GM12878 (cell line): ENCODE data around the gene PXMP2. TPM values are rescaled to one million over a fixed set of nuclear protein-coding genes. Genes with fewer than 3 reads are reported as not detected.

Experiments
- ATAC-seq: fragments of 200-7000 bp; cut with Tn5 transposase; 3 replicates; pipeline ENCODE4 v1.9.1; 2020; ENCODE audit warnings: mild to moderate bottlenecking, moderate library complexity
- BruUV-seq: library from RNA; stranded (reverse); fragments of 400-500 nt; replicated peaks from 2 replicates; lab custom pipeline; 2021; lab: Mats Ljungman, UMichigan
- CTCF ChIA-PET: fragments of 300-600 bp; sonication (Branson Sonifier 250); formaldehyde crosslinking; extraction: SDS; loops from one replicate; lab custom pipeline; 2021; ENCODE audit warnings: inconsistent platforms; lab: Yijun Ruan, JAX
- POLR2A ChIA-PET: fragments of 350-600 bp; formaldehyde crosslinking; extraction: SDS; loops from one replicate; lab custom pipeline; 2021; ENCODE audit warnings: inconsistent platforms; lab: Charles Lee
- RAD21 ChIA-PET: fragments of 300-600 bp; sonication (Branson Sonifier 250); formaldehyde crosslinking; loops from one replicate; lab custom pipeline; 2023; ENCODE audit warnings: antibody characterized with exemption; ENCODE audit not compliant: unreplicated experiment; lab: Charles Lee
- SMC1A ChIA-PET: fragments of 300-600 bp; sonication (Branson Sonifier 250); formaldehyde crosslinking; loops from one replicate; lab custom pipeline; 2023; ENCODE audit not compliant: unreplicated experiment, uncharacterized antibody; lab: Charles Lee
- DNase-seq: peaks from one replicate; pipeline ENCODE4 v3.0.0-alpha.2; 2011; ENCODE audit warnings: low read depth, low spot score
- FAIRE-seq: peaks from 3 replicates; lab custom pipeline; 2011; peaks lifted over from hg19 to GRCh38; lab: Jason Lieb, UNC
- H2AFZ ChIP-seq: 2 replicates; pipeline ENCODE4 v1.6.0; 2011; ENCODE audit warnings: low read depth, low read length, control low read depth; ENCODE audit not compliant: control insufficient read depth
- H3K27ac ChIP-seq: 2 replicates; pipeline ENCODE4 v1.5.1; 2011; ENCODE audit warnings: control low read depth; ENCODE audit not compliant: control insufficient read depth, insufficient read depth
- H3K27me3 ChIP-seq, 2 experiments: replicated peaks in 1 of 2; 2 replicates each; pipeline versions ENCODE4 v1.6.0 to v1.6.1; 2011; ENCODE audit warnings: low read length in 1 of 2; ENCODE audit not compliant: control insufficient read depth in 2 of 2, insufficient read depth in 2 of 2
- H3K36me3 ChIP-seq, 2 experiments: 2 replicates each; pipeline ENCODE4 v1.5.1; 2011; ENCODE audit warnings: low read length in 1 of 2; ENCODE audit not compliant: control insufficient read depth in 2 of 2, insufficient read depth in 2 of 2
- H3K4me1 ChIP-seq: 2 replicates; pipeline ENCODE4 v1.6.1; 2011; ENCODE audit warnings: mild to moderate bottlenecking, low read length, moderate library complexity, mixed read lengths; ENCODE audit not compliant: control insufficient read depth, insufficient read depth
- H3K4me2 ChIP-seq: 2 replicates; pipeline ENCODE4 v1.6.0; 2011; ENCODE audit warnings: control low read depth; ENCODE audit not compliant: control insufficient read depth, insufficient read depth
- H3K4me3 ChIP-seq: fragments of 200-600 bp; sonication (generic); 2 replicates; pipeline ENCODE4 v1.5.1; 2016
- H3K79me2 ChIP-seq: 2 replicates; pipeline ENCODE4 v1.6.0; 2011; ENCODE audit warnings: low read length; ENCODE audit not compliant: control insufficient read depth, insufficient read depth
- H3K9ac ChIP-seq: 2 replicates; pipeline ENCODE4 v1.8.0; 2011; ENCODE audit warnings: low read length, control low read depth, mixed read lengths; ENCODE audit not compliant: control insufficient read depth, insufficient read depth
- H3K9me3 ChIP-seq: replicated peaks from 3 replicates; pipeline ENCODE4 v1.5.1; 2011; ENCODE audit warnings: mild to moderate bottlenecking, low read length; ENCODE audit not compliant: control insufficient read depth, insufficient read depth
- H4K20me1 ChIP-seq: 2 replicates; pipeline ENCODE4 v1.6.0; 2011; ENCODE audit not compliant: control insufficient read depth, insufficient read depth
- ATF7 ChIP-seq: fragments of 450-650 bp; IDR thresholded peaks from 2 replicates; pipeline ENCODE4 v1.6.1; 2016; ENCODE audit warnings: low read depth, mild to moderate bottlenecking
- EGR1 ChIP-seq, 2 experiments: IDR thresholded peaks; 1 replicate in 1 of 2; 2 replicates in 1 of 2; pipeline ENCODE4 v1.6.1; 2011 to 2012; ENCODE audit warnings: low read depth in 2 of 2, low read length in 2 of 2, borderline replicate concordance in 1 of 2, mild to moderate bottlenecking in 1 of 2, moderate library complexity in 1 of 2
- IKZF2 ChIP-seq, 2 experiments: fragments of 450-650 bp; IDR thresholded peaks; 2 replicates each; pipeline ENCODE4 v1.6.1; 2017; ENCODE audit warnings: mild to moderate bottlenecking in 2 of 2, moderate library complexity in 2 of 2
- NBN ChIP-seq: fragments of 450-650 bp; IDR thresholded peaks from 2 replicates; pipeline ENCODE4 v1.6.1; 2016
- NFYB ChIP-seq: IDR thresholded peaks from 2 replicates; pipeline ENCODE4 v1.6.1; 2011; ENCODE audit warnings: low read depth, mild to moderate bottlenecking, low read length, improper control_type of control experiment, moderate library complexity; ENCODE audit not compliant: insufficient read depth
- NR2C2 ChIP-seq: IDR thresholded peaks from 2 replicates; pipeline ENCODE4 v1.6.1; 2011; ENCODE audit warnings: borderline replicate concordance, low read depth; ENCODE audit not compliant: control insufficient read depth, insufficient read length
- PAX8 ChIP-seq: fragments of 450-650 bp; IDR thresholded peaks from 2 replicates; pipeline ENCODE4 v1.6.1; 2017; ENCODE audit warnings: mild to moderate bottlenecking, moderate library complexity
- POU2F2 ChIP-seq: IDR thresholded peaks from 3 replicates; pipeline ENCODE4 v1.6.1; 2011; ENCODE audit warnings: low read depth, mild to moderate bottlenecking, low read length, borderline replicate concordance
- RB1 ChIP-seq: fragments of 450-650 bp; formaldehyde crosslinking; IDR thresholded peaks from 2 replicates; pipeline ENCODE4 v1.6.1; 2017; ENCODE audit warnings: mild to moderate bottlenecking, borderline replicate concordance
- SP1 ChIP-seq: IDR thresholded peaks from one replicate; pipeline ENCODE4 v1.6.1; 2011; ENCODE audit warnings: low read depth, low read length
- WGBS: methylation state at CpG from one replicate; pipeline ENCODE4 v1.1.6; 2016; ENCODE audit warnings: low lambda C conversion rate; ENCODE audit not compliant: insufficient replicate concordance, insufficient coverage; ENCODE audit errors: missing lambda C conversion rate; 5-methylcytosine and 5-hydroxymethylcytosine counted together
- in situ Hi-C: fragments of 300-500 bp; cut with MboI; formaldehyde crosslinking; loops from 9 replicates; pipeline ENCODE4 v1.14.3; 2018; ENCODE audit warnings: mixed read lengths
- intact Hi-C: fragments of 100-400 bp; cut with micrococcal nuclease; formaldehyde crosslinking; loops from one replicate; pipeline ENCODE4 v1.14.2; 2022; ENCODE audit not compliant: unreplicated experiment
- polyA plus RNA-seq, 11 experiments: library from polyadenylated mRNA; depleted of rRNA in 4 of 11; unstranded in 6 of 11; stranded (reverse) in 5 of 11; fragments of >200 nt; fragmentation: Nextera tagmentation in 4 of 11; fragmentation: Illumina TruSeq in 1 of 11; extraction: Ambion mirVana in 4 of 11; extraction: Trizol in 1 of 11; gene quantifications; 1 replicate in 1 of 11; 2 replicates in 10 of 11; pipeline versions ENCODE4 v1.2.1 to v1.2.3, GENCODE V29; 2011 to 2016; ENCODE audit warnings: inconsistent platforms in 2 of 11, missing spikeins in 2 of 11, low read depth in 1 of 11
- total RNA-seq, 4 experiments: library from RNA; depleted of rRNA in 3 of 4; stranded (reverse); fragments of >200 nt in 3 of 4; fragmentation: Illumina TruSeq in 1 of 4; extraction: Trizol in 1 of 4; gene quantifications; 2 replicates each; pipeline versions ENCODE4 v1.2.1 to v1.2.3, GENCODE V29; 2013 to 2021
- TF ChIP-seq, protein P1 (sequence below): fragments of 450-650 bp; formaldehyde crosslinking; IDR thresholded peaks from 2 replicates; pipeline ENCODE4 v1.4.0; 2022; ENCODE audit warnings: mild to moderate bottlenecking, moderate library complexity
- TF ChIP-seq, protein P2 (sequence below): fragments of 450-650 bp; conservative IDR thresholded peaks from 2 replicates; pipeline ENCODE4 v1.6.1; 2017; ENCODE audit warnings: mild to moderate bottlenecking, moderate library complexity
- TF ChIP-seq, protein P3 (sequence below): fragments of 450-650 bp; IDR thresholded peaks from 2 replicates; pipeline ENCODE4 v1.6.1; 2017; ENCODE audit warnings: antibody characterized with exemption, mild to moderate bottlenecking, moderate library complexity

The PXMP2 gene
- total and polyA plus RNA-seq, 10 of the 15 experiments (the other 5 are each of a cell fraction or from before 2014, with no cell fraction given) = 4.0 to 97.8 (median 42.0) TPM

DNA sequence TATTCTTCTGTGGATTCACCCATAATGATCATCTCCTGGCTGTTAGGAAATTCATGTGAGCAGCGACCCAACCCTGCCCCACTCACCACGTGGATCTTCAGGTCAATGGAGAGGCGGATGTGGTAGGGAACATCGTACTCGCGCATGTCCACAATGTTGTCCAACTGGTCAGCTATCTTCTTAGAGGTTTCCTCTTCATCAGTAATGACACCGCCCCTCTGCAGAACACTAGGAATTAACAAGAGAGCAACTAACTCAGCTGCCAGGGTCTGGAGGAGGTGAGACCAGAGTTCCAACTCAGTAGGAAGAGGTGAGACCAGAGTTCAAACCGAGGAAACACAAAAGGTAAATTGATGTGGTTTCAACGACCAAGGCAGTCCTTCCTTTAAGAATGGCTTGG is 9.9 kb upstream of the PXMP2 start:
- Histone ChIP-seq H2AFZ (no peak overlapping the region), H3K4me1 (no peaks in the 10 kb centered on the region), H3K79me2 (peaks cover 7% of the 10 kb centered on the region), H3K36me3 (peaks cover 38 to 44% of the 10 kb centered on the region in 2 experiments), H3K9ac (no peak overlapping the region), H3K4me2 (no peak overlapping the region), H3K27ac (no peak overlapping the region), H3K27me3 (no peaks in the 10 kb centered on the region), H4K20me1 (no peaks in the 10 kb centered on the region), H3K4me3 (no peak overlapping the region), H3K9me3 (no peaks in the 10 kb centered on the region)
- ChIA-PET RAD21 (no interaction called here), POLR2A (interaction anchor here (0.7 kb wide), 1 partner anchor 61 kb away, joined by 3 read pairs; no protein-coding TSS in a partner anchor), CTCF (no interaction called here), SMC1A (no interaction called here)
- in situ Hi-C loops (no loop called here), intact Hi-C loops (no loop called here)
- ATAC-seq = no peak
- no peak for DNase-seq
- TF ChIP-seq PAX8 = no peak
- TF ChIP-seq IKZF2 (IDR thresholded peaks at IDR 0.05) = no peak
- no peak for TF ChIP-seq NFYB
- no peak for TF ChIP-seq NBN
- TF ChIP-seq, protein P1, sequence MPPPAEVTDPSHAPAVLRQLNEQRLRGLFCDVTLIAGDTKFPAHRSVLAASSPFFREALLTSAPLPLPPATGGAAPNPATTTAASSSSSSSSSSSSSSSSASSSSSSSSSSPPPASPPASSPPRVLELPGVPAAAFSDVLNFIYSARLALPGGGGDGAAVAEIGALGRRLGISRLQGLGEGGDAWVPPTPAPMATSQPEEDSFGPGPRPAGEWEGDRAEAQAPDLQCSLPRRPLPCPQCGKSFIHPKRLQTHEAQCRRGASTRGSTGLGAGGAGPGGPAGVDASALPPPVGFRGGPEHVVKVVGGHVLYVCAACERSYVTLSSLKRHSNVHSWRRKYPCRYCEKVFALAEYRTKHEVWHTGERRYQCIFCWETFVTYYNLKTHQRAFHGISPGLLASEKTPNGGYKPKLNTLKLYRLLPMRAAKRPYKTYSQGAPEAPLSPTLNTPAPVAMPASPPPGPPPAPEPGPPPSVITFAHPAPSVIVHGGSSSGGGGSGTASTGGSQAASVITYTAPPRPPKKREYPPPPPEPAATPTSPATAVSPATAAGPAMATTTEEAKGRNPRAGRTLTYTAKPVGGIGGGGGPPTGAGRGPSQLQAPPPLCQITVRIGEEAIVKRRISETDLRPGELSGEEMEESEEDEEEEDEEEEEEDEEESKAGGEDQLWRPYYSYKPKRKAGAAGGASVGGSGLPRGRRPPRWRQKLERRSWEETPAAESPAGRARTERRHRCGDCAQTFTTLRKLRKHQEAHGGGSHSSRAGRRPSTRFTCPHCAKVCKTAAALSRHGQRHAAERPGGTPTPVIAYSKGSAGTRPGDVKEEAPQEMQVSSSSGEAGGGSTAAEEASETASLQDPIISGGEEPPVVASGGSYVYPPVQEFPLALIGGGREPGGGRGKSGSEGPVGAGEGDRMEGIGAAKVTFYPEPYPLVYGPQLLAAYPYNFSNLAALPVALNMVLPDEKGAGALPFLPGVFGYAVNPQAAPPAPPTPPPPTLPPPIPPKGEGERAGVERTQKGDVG = no peak
- TF ChIP-seq RB1 = no peak
- no peak for TF ChIP-seq NR2C2
- TF ChIP-seq, protein P2, sequence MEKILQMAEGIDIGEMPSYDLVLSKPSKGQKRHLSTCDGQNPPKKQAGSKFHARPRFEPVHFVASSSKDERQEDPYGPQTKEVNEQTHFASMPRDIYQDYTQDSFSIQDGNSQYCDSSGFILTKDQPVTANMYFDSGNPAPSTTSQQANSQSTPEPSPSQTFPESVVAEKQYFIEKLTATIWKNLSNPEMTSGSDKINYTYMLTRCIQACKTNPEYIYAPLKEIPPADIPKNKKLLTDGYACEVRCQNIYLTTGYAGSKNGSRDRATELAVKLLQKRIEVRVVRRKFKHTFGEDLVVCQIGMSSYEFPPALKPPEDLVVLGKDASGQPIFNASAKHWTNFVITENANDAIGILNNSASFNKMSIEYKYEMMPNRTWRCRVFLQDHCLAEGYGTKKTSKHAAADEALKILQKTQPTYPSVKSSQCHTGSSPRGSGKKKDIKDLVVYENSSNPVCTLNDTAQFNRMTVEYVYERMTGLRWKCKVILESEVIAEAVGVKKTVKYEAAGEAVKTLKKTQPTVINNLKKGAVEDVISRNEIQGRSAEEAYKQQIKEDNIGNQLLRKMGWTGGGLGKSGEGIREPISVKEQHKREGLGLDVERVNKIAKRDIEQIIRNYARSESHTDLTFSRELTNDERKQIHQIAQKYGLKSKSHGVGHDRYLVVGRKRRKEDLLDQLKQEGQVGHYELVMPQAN = no peak
- TF ChIP-seq SP1 = no peak
- no peak for TF ChIP-seq EGR1 (IDR thresholded peaks at IDR 0.05; ENCODE audit: borderline replicate concordance in 1 of 2, low read depth in 2 of 2, low read length in 2 of 2)
- no peak for TF ChIP-seq ATF7
- TF ChIP-seq, protein P3, sequence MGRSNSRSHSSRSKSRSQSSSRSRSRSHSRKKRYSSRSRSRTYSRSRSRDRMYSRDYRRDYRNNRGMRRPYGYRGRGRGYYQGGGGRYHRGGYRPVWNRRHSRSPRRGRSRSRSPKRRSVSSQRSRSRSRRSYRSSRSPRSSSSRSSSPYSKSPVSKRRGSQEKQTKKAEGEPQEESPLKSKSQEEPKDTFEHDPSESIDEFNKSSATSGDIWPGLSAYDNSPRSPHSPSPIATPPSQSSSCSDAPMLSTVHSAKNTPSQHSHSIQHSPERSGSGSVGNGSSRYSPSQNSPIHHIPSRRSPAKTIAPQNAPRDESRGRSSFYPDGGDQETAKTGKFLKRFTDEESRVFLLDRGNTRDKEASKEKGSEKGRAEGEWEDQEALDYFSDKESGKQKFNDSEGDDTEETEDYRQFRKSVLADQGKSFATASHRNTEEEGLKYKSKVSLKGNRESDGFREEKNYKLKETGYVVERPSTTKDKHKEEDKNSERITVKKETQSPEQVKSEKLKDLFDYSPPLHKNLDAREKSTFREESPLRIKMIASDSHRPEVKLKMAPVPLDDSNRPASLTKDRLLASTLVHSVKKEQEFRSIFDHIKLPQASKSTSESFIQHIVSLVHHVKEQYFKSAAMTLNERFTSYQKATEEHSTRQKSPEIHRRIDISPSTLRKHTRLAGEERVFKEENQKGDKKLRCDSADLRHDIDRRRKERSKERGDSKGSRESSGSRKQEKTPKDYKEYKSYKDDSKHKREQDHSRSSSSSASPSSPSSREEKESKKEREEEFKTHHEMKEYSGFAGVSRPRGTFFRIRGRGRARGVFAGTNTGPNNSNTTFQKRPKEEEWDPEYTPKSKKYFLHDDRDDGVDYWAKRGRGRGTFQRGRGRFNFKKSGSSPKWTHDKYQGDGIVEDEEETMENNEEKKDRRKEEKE = no peak
- no peak for TF ChIP-seq POU2F2
- WGBS = 90% methylated on average over 9 of the region's 9 CpGs
- BruUV-seq = no TSS peak
- FAIRE-seq = no peak
